IPS-15b (cell line): ENCODE measurements around the gene DEPDC5.

Experiments
- H3K27me3 ChIP-seq: one replicate; pipeline ENCODE4 v1.6.1; 2013; ENCODE audit warnings: low read length; ENCODE audit not compliant: control insufficient read depth, insufficient read depth
- H3K36me3 ChIP-seq: one replicate; pipeline ENCODE4 v1.6.1; 2013; ENCODE audit warnings: low read length; ENCODE audit not compliant: control insufficient read depth, insufficient read depth
- H3K4me1 ChIP-seq: one replicate; pipeline ENCODE4 v1.6.1; 2013; ENCODE audit warnings: mild to moderate bottlenecking, low read length; ENCODE audit not compliant: control insufficient read depth, insufficient read depth
- H3K4me3 ChIP-seq: one replicate; pipeline ENCODE4 v1.5.1; 2013; ENCODE audit warnings: low read depth, low read length
- H3K9ac ChIP-seq: one replicate; pipeline ENCODE4 v1.6.1; 2013; ENCODE audit warnings: low read depth, mild to moderate bottlenecking, low read length
- H3K9me3 ChIP-seq: one replicate; pipeline ENCODE4 v1.6.1; 2013; ENCODE audit warnings: mild to moderate bottlenecking, low read length; ENCODE audit not compliant: control insufficient read depth, insufficient read depth

Gene DEPDC5

DNA sequence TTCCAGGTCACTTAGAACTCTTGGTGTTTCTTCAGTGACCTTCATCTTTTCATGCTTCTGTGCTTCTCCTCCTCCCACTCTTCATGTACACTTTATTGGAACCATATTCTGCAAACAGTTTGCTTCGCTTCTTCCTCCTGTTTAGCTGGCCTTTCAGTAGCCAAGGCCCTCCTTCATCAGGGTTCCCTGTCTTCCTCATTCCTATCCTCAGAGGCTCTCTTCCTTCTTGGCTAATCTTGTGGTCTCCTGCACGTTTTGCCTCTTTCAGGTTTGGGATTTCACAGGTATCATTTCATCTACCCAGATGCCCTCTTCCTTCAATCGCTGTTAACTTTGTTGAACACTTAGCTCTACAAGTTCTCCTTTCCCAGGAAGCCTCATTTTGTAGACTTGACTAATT, 66.8 kb downstream of the DEPDC5 start:
- Histone ChIP-seq H3K36me3 (peaks cover 19% of the 10 kb centered on the region), H3K9ac (no peak overlapping the region), H3K27me3 (no peaks in the 10 kb centered on the region), H3K4me3 (no peak overlapping the region), H3K9me3 (no peaks in the 10 kb centered on the region), H3K4me1 (no peaks in the 10 kb centered on the region)

GRCh38 chr22:31821572-31821971, 67.8 kb downstream of the DEPDC5 start:
- Histone ChIP-seq H3K9me3 (no peaks in the 10 kb centered on the region), H3K4me1 (no peaks in the 10 kb centered on the region), H3K27me3 (no peaks in the 10 kb centered on the region), H3K9ac (no peak overlapping the region), H3K4me3 (no peak overlapping the region), H3K36me3 (peaks cover 19% of the 10 kb centered on the region)

GRCh38 chr22:31822523-31822922, 68.7 kb downstream of the DEPDC5 start:
- H3K27me3 ChIP-seq: no peaks in the 10 kb centered on the region
- H3K36me3 ChIP-seq: peaks cover 15% of the 10 kb centered on the region
- no peak overlapping the region for H3K4me3 ChIP-seq
- H3K9me3 ChIP-seq: no peaks in the 10 kb centered on the region
- H3K4me1 ChIP-seq: no peaks in the 10 kb centered on the region
- no peak overlapping the region for H3K9ac ChIP-seq

DNA sequence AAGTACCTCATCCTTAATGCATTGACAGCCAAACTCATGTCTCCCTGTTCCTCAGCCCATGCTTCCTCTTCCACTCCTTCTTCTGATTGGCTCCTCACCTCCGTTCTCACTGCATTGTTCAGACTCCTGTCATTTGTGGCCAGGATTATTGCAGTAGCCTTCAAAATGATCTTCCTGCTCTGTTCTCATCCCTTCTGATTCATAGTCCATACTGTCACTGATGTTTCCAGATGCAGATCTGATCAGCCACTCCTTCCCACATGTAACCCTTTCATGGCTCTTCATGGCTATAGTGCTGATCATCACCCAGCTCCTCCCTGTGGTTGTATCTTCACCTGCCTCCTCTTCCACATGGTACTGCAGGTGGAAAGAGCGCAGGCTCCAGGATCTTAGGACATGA, 71.7 kb downstream of the DEPDC5 start:
- H3K36me3 ChIP-seq: peaks cover 15% of the 10 kb centered on the region

DNA sequence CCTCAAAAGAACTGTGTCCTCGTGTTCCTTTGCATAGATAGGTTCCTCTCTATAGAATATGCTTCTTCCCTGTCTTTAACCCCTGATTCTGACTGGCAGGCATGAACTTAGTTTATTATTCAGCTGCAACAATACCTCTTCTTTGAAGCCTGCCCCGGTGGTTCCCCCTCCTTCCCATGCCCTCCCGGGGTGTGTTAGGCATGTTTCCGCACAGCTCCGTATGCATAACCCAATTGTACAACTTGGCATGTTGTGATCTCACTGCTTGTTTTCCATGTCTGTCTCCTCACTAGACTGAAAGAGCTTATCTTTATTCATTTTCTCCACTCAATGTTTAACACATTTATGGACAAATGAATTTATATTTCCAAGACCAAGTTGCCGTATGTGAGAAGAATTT, 72.6 kb downstream of the DEPDC5 start:
- Histone ChIP-seq H3K4me3 (no peak overlapping the region), H3K4me1 (no peaks in the 10 kb centered on the region), H3K36me3 (peaks cover 15% of the 10 kb centered on the region), H3K9me3 (no peaks in the 10 kb centered on the region), H3K9ac (no peak overlapping the region), H3K27me3 (no peaks in the 10 kb centered on the region)

More for the DNA sequence above, 71.7 kb downstream of the DEPDC5 start:
- Histone ChIP-seq H3K9ac (no peak overlapping the region), H3K4me3 (no peak overlapping the region), H3K27me3 (no peaks in the 10 kb centered on the region), H3K9me3 (no peaks in the 10 kb centered on the region), H3K4me1 (no peaks in the 10 kb centered on the region)

DNA sequence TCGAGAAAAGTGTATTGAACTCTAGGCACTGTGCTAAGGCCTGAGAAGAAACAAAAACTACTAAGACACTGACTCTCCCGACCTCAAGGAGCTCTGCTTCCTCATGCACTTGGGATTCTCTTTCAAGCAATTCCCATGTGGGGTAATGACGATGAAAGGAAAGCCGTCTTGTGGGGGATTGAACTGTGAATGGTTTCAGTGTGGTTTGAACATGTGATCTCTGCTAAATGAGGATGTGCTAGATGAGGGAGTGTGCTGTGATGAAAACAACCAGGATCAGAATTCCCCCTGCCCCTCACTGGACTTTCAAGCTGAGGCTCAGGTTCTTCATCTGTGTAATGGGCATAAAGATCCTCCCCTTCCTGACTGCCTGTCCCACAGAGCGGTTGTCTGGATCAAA, 74.9 kb downstream of the DEPDC5 start:
- Histone ChIP-seq H3K9ac (no peak overlapping the region), H3K27me3 (no peaks in the 10 kb centered on the region), H3K4me1 (no peaks in the 10 kb centered on the region), H3K9me3 (no peaks in the 10 kb centered on the region), H3K36me3 (no peaks in the 10 kb centered on the region), H3K4me3 (no peak overlapping the region)

DNA sequence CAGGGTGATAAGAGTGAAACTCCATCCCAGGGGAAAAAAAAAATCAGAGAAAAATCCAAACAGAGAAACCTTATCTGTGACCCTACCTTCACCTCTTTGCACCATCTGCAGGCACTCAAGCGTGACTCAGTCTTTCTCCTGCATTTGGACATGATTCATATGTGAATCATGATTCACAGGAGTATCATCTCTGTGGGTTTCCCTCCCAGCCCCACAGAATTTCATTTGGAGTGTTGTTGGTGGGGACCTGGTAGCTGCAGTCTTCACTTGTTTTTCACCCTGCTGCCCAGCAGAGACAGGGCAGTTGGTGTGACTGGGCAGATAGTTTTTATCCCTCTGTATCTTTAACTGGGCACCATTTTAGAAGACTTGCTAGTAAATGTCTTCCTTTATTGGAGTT, 75.7 kb downstream of the DEPDC5 start:
- Histone ChIP-seq H3K27me3 (no peaks in the 10 kb centered on the region), H3K9me3 (no peaks in the 10 kb centered on the region), H3K4me3 (no peak overlapping the region), H3K4me1 (no peaks in the 10 kb centered on the region), H3K9ac (no peak overlapping the region), H3K36me3 (no peaks in the 10 kb centered on the region)

DNA sequence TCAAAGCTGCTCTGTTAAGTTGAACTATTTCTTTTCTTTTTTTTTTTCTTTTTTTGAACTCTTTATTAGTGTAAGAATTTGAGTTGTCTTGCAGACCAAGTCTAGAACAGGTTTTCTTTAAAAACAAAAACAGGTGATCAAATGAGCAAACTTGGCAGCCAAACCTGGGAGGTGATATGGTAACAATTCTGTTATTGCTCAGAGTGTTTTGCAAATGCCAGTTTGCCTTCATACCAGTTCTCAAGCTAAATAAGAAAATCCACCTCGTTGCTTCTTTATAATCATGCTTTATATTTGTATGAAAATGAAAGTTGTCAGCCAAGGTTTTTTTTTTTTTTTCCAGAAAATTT, 76.9 kb downstream of the DEPDC5 start:
- H3K9ac ChIP-seq: no peak overlapping the region
- H3K27me3 ChIP-seq: no peaks in the 10 kb centered on the region
- no peaks in the 10 kb centered on the region for H3K9me3 ChIP-seq
- no peaks in the 10 kb centered on the region for H3K4me1 ChIP-seq
- no peak overlapping the region for H3K4me3 ChIP-seq
- H3K36me3 ChIP-seq: no peaks in the 10 kb centered on the region

DNA sequence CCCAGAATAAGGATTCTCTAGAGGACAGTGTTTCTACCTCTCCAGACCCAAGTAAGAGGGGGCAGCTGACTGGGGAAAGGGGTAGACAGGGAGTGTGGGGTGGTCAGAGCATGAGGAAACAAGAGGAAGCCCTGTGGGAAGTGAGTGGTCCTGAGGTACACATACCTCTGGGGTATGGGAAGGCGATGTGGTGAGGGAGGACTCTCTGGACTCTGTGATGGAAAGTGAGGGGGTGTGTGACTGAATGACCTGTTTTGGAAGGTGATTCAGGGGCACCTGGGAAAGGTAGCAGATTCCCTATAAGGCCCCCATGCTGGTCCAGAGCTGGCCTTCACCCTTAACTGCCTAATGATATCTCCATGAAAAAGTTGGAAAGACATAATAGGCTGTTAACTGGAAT, 80.1 kb downstream of the DEPDC5 start:
- Histone ChIP-seq H3K9me3 (no peaks in the 10 kb centered on the region), H3K36me3 (no peaks in the 10 kb centered on the region), H3K9ac (no peak overlapping the region), H3K4me1 (no peaks in the 10 kb centered on the region), H3K4me3 (no peak overlapping the region), H3K27me3 (no peaks in the 10 kb centered on the region)

GRCh38 chr22:31836010-31836409, 82.2 kb downstream of the DEPDC5 start:
- no peaks in the 10 kb centered on the region for H3K27me3 ChIP-seq
- H3K4me3 ChIP-seq: no peak overlapping the region
- H3K4me1 ChIP-seq: no peaks in the 10 kb centered on the region
- no peaks in the 10 kb centered on the region for H3K36me3 ChIP-seq
- no peak overlapping the region for H3K9ac ChIP-seq
- H3K9me3 ChIP-seq: no peaks in the 10 kb centered on the region

DNA sequence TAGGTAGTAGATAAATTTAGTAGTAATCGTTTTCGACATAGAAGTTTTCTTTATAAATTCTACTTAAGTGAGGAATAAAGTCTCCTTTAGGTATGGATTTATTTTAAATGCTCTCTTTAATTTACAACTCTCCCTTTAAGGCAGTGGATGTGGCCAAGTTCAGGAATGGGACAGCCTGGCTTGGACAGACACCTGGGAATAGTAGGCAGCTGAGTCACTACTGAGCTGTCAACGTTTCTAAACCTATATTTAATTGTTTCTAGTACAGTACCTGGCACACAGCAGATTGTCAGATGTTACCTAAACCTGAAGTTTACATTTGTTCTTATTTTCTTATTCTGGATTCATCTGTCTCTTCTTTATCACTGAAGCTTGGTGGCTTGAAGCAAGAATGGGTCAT, 85.1 kb downstream of the DEPDC5 start:
- Histone ChIP-seq H3K27me3 (no peaks in the 10 kb centered on the region), H3K4me1 (no peaks in the 10 kb centered on the region), H3K9me3 (no peaks in the 10 kb centered on the region), H3K36me3 (no peaks in the 10 kb centered on the region), H3K4me3 (no peak overlapping the region), H3K9ac (no peak overlapping the region)

DNA sequence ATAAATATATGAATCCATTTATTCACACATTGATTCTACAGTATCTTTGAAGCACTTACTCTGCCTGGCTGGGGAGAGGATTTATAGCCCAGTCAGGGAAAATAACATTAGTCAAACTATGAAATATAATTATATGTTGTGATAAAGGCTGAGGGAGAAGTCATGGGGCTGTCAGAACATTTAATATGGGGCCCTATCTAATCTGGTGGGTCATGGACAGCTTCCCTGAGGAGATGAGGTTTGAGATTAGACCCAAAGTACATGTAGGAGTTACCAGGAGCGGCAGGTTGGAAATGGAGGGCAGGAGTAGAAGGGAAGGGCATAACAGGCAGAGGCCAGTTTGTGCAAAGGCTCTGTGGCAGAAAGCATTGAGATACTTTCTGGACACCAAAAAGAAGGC, 86.2 kb downstream of the DEPDC5 start:
- Histone ChIP-seq H3K27me3 (no peaks in the 10 kb centered on the region), H3K4me3 (no peak overlapping the region), H3K4me1 (no peaks in the 10 kb centered on the region), H3K9ac (no peak overlapping the region), H3K36me3 (peaks cover 4% of the 10 kb centered on the region), H3K9me3 (no peaks in the 10 kb centered on the region)

DNA sequence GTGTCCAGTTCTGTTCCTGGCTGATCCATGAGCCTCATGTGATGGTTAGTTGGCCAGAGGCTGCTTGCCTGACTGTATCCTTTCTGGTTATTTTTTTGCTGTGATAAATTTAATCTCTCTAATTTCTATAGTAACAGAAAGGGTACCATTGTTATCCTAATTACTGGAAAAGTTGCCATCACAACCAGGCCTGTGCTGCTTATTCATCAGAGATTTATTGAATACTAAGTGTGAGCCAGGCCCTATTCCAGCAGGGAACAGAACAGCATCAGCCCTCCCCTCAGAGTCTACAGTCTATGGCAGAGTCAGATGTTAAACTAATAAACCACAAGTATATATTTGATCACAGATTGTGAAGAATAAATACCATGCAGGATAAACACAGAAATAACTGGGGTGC, 86.8 kb downstream of the DEPDC5 start:
- no peaks in the 10 kb centered on the region for H3K4me1 ChIP-seq
- H3K9me3 ChIP-seq: no peaks in the 10 kb centered on the region
- H3K4me3 ChIP-seq: no peak overlapping the region
- H3K36me3 ChIP-seq: peaks cover 9% of the 10 kb centered on the region
- no peak overlapping the region for H3K9ac ChIP-seq
- no peaks in the 10 kb centered on the region for H3K27me3 ChIP-seq
